ENCODE measurements around the gene ARL5B.

The ARL5B gene

GRCh38 chr10:18665815-18666558, 6.8 kb downstream of the ARL5B start:
- peak; percentile 49 for ATAC-seq
- TF ChIP-seq ZNF70 (CRISPR knock-in tag; IDR thresholded peaks at IDR 0.05), result no peak
- TF ChIP-seq, protein P1, sequence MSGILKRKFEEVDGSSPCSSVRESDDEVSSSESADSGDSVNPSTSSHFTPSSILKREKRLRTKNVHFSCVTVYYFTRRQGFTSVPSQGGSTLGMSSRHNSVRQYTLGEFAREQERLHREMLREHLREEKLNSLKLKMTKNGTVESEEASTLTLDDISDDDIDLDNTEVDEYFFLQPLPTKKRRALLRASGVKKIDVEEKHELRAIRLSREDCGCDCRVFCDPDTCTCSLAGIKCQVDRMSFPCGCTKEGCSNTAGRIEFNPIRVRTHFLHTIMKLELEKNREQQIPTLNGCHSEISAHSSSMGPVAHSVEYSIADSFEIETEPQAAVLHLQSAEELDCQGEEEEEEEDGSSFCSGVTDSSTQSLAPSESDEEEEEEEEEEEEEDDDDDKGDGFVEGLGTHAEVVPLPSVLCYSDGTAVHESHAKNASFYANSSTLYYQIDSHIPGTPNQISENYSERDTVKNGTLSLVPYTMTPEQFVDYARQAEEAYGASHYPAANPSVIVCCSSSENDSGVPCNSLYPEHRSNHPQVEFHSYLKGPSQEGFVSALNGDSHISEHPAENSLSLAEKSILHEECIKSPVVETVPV (CRISPR knock-in tag; IDR thresholded peaks at IDR 0.05), result no peak
- no peak for TF ChIP-seq ZNF565 (CRISPR knock-in tag; conservative IDR thresholded peaks at IDR 0.05; ENCODE audit: low read depth)
- no peak for TF ChIP-seq PPARA (CRISPR knock-in tag; IDR thresholded peaks at IDR 0.05; ENCODE audit: borderline replicate concordance)
- no peak for TF ChIP-seq ISL1 (CRISPR knock-in tag; IDR thresholded peaks at IDR 0.05)
- TF ChIP-seq CSDC2 (CRISPR knock-in tag; IDR thresholded peaks at IDR 0.05), result no peak
- no peak for TF ChIP-seq ARNTL (CRISPR knock-in tag; IDR thresholded peaks at IDR 0.05; ENCODE audit: borderline replicate concordance, low read depth)
- no peak for TF ChIP-seq TCF4 (CRISPR knock-in tag; IDR thresholded peaks at IDR 0.05; ENCODE audit: borderline replicate concordance)
- TF ChIP-seq RARB (CRISPR knock-in tag; IDR thresholded peaks at IDR 0.05), result no peak
- TF ChIP-seq BACH2 (CRISPR knock-in tag; IDR thresholded peaks at IDR 0.05; ENCODE audit: borderline replicate concordance), result no peak
- TF ChIP-seq ZNF8 (CRISPR knock-in tag; IDR thresholded peaks at IDR 0.05), result no peak

GRCh38 chr10:18666810-18667209, 7.6 kb downstream of the ARL5B start:
- peak; percentile 69 for ATAC-seq
- TF ChIP-seq ISL1 (CRISPR knock-in tag; IDR thresholded peaks at IDR 0.05) (peak; percentile 36), ZFP3 (CRISPR knock-in tag; IDR thresholded peaks at IDR 0.05) (no peak), ZNF565 (CRISPR knock-in tag; conservative IDR thresholded peaks at IDR 0.05; ENCODE audit: low read depth) (no peak), CSDC2 (CRISPR knock-in tag; IDR thresholded peaks at IDR 0.05) (no peak)
- TF ChIP-seq, protein P2, sequence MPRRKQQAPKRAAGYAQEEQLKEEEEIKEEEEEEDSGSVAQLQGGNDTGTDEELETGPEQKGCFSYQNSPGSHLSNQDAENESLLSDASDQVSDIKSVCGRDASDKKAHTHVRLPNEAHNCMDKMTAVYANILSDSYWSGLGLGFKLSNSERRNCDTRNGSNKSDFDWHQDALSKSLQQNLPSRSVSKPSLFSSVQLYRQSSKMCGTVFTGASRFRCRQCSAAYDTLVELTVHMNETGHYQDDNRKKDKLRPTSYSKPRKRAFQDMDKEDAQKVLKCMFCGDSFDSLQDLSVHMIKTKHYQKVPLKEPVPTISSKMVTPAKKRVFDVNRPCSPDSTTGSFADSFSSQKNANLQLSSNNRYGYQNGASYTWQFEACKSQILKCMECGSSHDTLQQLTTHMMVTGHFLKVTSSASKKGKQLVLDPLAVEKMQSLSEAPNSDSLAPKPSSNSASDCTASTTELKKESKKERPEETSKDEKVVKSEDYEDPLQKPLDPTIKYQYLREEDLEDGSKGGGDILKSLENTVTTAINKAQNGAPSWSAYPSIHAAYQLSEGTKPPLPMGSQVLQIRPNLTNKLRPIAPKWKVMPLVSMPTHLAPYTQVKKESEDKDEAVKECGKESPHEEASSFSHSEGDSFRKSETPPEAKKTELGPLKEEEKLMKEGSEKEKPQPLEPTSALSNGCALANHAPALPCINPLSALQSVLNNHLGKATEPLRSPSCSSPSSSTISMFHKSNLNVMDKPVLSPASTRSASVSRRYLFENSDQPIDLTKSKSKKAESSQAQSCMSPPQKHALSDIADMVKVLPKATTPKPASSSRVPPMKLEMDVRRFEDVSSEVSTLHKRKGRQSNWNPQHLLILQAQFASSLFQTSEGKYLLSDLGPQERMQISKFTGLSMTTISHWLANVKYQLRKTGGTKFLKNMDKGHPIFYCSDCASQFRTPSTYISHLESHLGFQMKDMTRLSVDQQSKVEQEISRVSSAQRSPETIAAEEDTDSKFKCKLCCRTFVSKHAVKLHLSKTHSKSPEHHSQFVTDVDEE (CRISPR knock-in tag; IDR thresholded peaks at IDR 0.05), result no peak

GRCh38 chr10:18668026-18668425, 8.8 kb downstream of the ARL5B start:
- TF ChIP-seq ZNF70 (CRISPR knock-in tag; IDR thresholded peaks at IDR 0.05), result no peak
- TF ChIP-seq PPARA (CRISPR knock-in tag; IDR thresholded peaks at IDR 0.05; ENCODE audit: borderline replicate concordance), result no peak
- TF ChIP-seq, protein P2 (CRISPR knock-in tag; IDR thresholded peaks at IDR 0.05), result no peak
- TF ChIP-seq ZFP3 (CRISPR knock-in tag; IDR thresholded peaks at IDR 0.05), result no peak
- no peak for TF ChIP-seq TOX (CRISPR knock-in tag; IDR thresholded peaks at IDR 0.05; ENCODE audit: borderline replicate concordance)
- TF ChIP-seq POU6F1 (CRISPR knock-in tag; IDR thresholded peaks at IDR 0.05; ENCODE audit: borderline replicate concordance, low read depth), result no peak
- TF ChIP-seq PATZ1 (CRISPR knock-in tag; IDR thresholded peaks at IDR 0.05; ENCODE audit: borderline replicate concordance), result no peak
- TF ChIP-seq OSR1 (CRISPR knock-in tag; IDR thresholded peaks at IDR 0.05), result no peak
- no peak for TF ChIP-seq TCF4 (CRISPR knock-in tag; IDR thresholded peaks at IDR 0.05; ENCODE audit: borderline replicate concordance)
- no peak for TF ChIP-seq GLIS3 (CRISPR knock-in tag; IDR thresholded peaks at IDR 0.05)
- TF ChIP-seq, protein P1 (CRISPR knock-in tag; IDR thresholded peaks at IDR 0.05), result no peak
- no peak for ATAC-seq

Measured in SK-N-SH treated with all-trans-retinoic acid at 6 μM for 48 hours (cell line).